Measurements from ENCODE around the gene POLR3A.
A peak's percentile ranks its signal among the peaks of the same experiment; 100 is the strongest.

POLR3A gene

GRCh38 chr10:77941790-77942189 lies 87.5 kb downstream of the POLR3A start:
- H3K36me3 Mint-ChIP-seq (ENCODE audit: low read depth), result no peaks in the 10 kb centered on the region
- H3K9me3 Mint-ChIP-seq, result no peaks in the 10 kb centered on the region
- H3K27ac Mint-ChIP-seq, result peak overlapping the region; percentile 57 to 80 (median 63)
- peaks cover 7% of the 10 kb centered on the region for H3K27me3 Mint-ChIP-seq (ENCODE audit: low read depth)
- peaks cover 48% of the 10 kb centered on the region for H3K4me1 Mint-ChIP-seq
- no peak overlapping the region for H3K4me3 Mint-ChIP-seq
- no peak for TF ChIP-seq CTCF (IDR thresholded peaks at IDR 0.05; ENCODE audit: unreplicated experiment in 3 of 3)

GRCh38 chr10:77940627-77941026 lies 88.7 kb downstream of the POLR3A start:
- Mint-ChIP-seq H3K27me3 (ENCODE audit: low read depth) (peaks cover 7% of the 10 kb centered on the region), H3K27ac (peak overlapping the region; percentile 56 to 91 (median 89)), H3K4me1 (peaks cover 54% of the 10 kb centered on the region), H3K4me3 (no peak overlapping the region), H3K9me3 (no peaks in the 10 kb centered on the region), H3K36me3 (ENCODE audit: low read depth) (no peaks in the 10 kb centered on the region)
- TF ChIP-seq CTCF (IDR thresholded peaks at IDR 0.05; ENCODE audit: unreplicated experiment in 3 of 3), result no peak

- Mint-ChIP-seq H3K9me3 (no peaks in the 10 kb centered on the region), H3K4me3 (no peak overlapping the region)
- no peak for TF ChIP-seq CTCF (IDR thresholded peaks at IDR 0.05; ENCODE audit: unreplicated experiment in 3 of 3)
These were observed 89.1 kb downstream of the POLR3A start for GRCh38 chr10:77940225-77940624.

GRCh38 chr10:77939561-77940001 lies 89.7 kb downstream of the POLR3A start:
- Mint-ChIP-seq H3K36me3 (ENCODE audit: low read depth) (no peaks in the 10 kb centered on the region), H3K27ac (peak overlapping the region; percentile 74 to 91 (median 89)), H3K4me3 (peak overlapping the region in 2 of 3 experiments; percentile 28 to 41)

More at GRCh38 chr10:77940225-77940624, 89.1 kb downstream of the POLR3A start:
- Mint-ChIP-seq H3K27ac (peak overlapping the region; percentile 56 to 91 (median 89)), H3K36me3 (ENCODE audit: low read depth) (no peaks in the 10 kb centered on the region), H3K27me3 (ENCODE audit: low read depth) (peaks cover 7% of the 10 kb centered on the region), H3K4me1 (peaks cover 58% of the 10 kb centered on the region)

GRCh38 chr10:77936697-77937567 lies 92.4 kb downstream of the POLR3A start:
- Mint-ChIP-seq H3K4me1 (peaks cover 57% of the 10 kb centered on the region), H3K36me3 (ENCODE audit: low read depth) (no peaks in the 10 kb centered on the region), H3K4me3 (no peak overlapping the region), H3K27ac (peak overlapping the region; percentile 3 to 67 (median 45)), H3K27me3 (ENCODE audit: low read depth) (peaks cover 7% of the 10 kb centered on the region), H3K9me3 (no peaks in the 10 kb centered on the region)
- no peak for TF ChIP-seq CTCF (IDR thresholded peaks at IDR 0.05; ENCODE audit: unreplicated experiment in 3 of 3)

More at GRCh38 chr10:77939561-77940001, 89.7 kb downstream of the POLR3A start:
- TF ChIP-seq CTCF (IDR thresholded peaks at IDR 0.05; ENCODE audit: unreplicated experiment in 3 of 3), result no peak
- Mint-ChIP-seq H3K9me3 (no peaks in the 10 kb centered on the region), H3K27me3 (ENCODE audit: low read depth) (peaks cover 7% of the 10 kb centered on the region), H3K4me1 (peaks cover 59% of the 10 kb centered on the region)

All from nephron (organoid).